SK-N-SH (cell line): Measurements from ENCODE around the gene ISCA1.
A peak's percentile ranks its signal among the peaks of the same experiment; 100 is the strongest.

Experiments used
- CTCF ChIP-seq: fragments of 200-600 bp; sonication (generic); IDR thresholded peaks from 2 replicates; pipeline ENCODE4 v1.6.1; 2017; ENCODE audit warnings: antibody characterized with exemption, mild to moderate bottlenecking, moderate library complexity
- FOXJ3 ChIP-seq: sonication (generic); formaldehyde crosslinking; IDR thresholded peaks from 2 replicates; pipeline ENCODE4 v1.5.1; 2020; ENCODE audit warnings: mild to moderate bottlenecking, missing genetic modification reagents
- FOXM1 ChIP-seq: IDR thresholded peaks from 2 replicates; pipeline ENCODE4 v1.4.0; 2012; ENCODE audit warnings: low read depth, mild to moderate bottlenecking

GRCh38 chr9:86287013-86287412 lies 4.7 kb upstream of the ISCA1 start:
- TF ChIP-seq CTCF: peak; percentile 36; the same call in 1 of the 2 replicates
- no peak for TF ChIP-seq FOXJ3 (CRISPR knock-in tag)
- TF ChIP-seq FOXM1: no peak
